IMR-90 (cell line): ENCODE measurements around the gene VNN1. TPM values are rescaled to one million over a fixed set of nuclear protein-coding genes. Genes with fewer than 3 reads are reported as not detected.

Source experiments
- ATAC-seq: fragments of 200-7000 bp; cut with Tn5 transposase; 2 replicates; pipeline ENCODE4 v1.9.1; 2020; ENCODE audit warnings: low read depth, mild to moderate bottlenecking, moderate library complexity
- BruUV-seq: library from RNA; stranded (reverse); fragments of 400-500 nt; replicated peaks from 2 replicates; lab custom pipeline; 2021; lab: Mats Ljungman, UMichigan
- CTCF ChIA-PET: fragments of 300-600 bp; formaldehyde crosslinking; extraction: SDS; loops from one replicate; lab custom pipeline; 2021; ENCODE audit warnings: antibody characterized with exemption; lab: Yijun Ruan, JAX
- POLR2A ChIA-PET: fragments of 300-600 bp; sonication (Branson Sonifier 250); formaldehyde crosslinking; loops from one replicate; lab custom pipeline; 2022; ENCODE audit warnings: antibody characterized with exemption; ENCODE audit not compliant: unreplicated experiment; lab: Charles Lee
- DNase-seq: peaks from one replicate; pipeline ENCODE4 v3.0.0; 2013
- H2AFZ ChIP-seq: replicated peaks from 2 replicates; pipeline ENCODE3; 2013; ENCODE audit warnings: low read length, mild to moderate bottlenecking; ENCODE audit not compliant: poor library complexity
- H2AK5ac ChIP-seq: 2 replicates; pipeline ENCODE4 v1.6.1; 2013; ENCODE audit warnings: low read depth, low read length, inconsistent platforms
- H2AK9ac ChIP-seq: replicated peaks from 2 replicates; pipeline ENCODE3; 2013; ENCODE audit warnings: mild to moderate bottlenecking, low read depth, low read length, moderate library complexity; ENCODE audit not compliant: poor library complexity
- H2BK120ac ChIP-seq: 2 replicates; pipeline ENCODE4 v1.6.1; 2013; ENCODE audit warnings: low read depth, low read length, inconsistent platforms
- H2BK15ac ChIP-seq: 3 replicates; pipeline ENCODE4 v1.6.1; 2013; ENCODE audit warnings: low read depth, low read length, inconsistent platforms
- H2BK20ac ChIP-seq: 2 replicates; pipeline ENCODE4 v1.6.1; 2013; ENCODE audit warnings: low read depth, mild to moderate bottlenecking, inconsistent platforms, low read length, moderate library complexity
- H2BK5ac ChIP-seq: 2 replicates; pipeline ENCODE4 v1.6.1; 2013; ENCODE audit warnings: mild to moderate bottlenecking, low read depth, low read length, inconsistent platforms; ENCODE audit not compliant: poor library complexity, severe bottlenecking
- H3K14ac ChIP-seq: replicated peaks from 2 replicates; pipeline ENCODE4 v1.6.1; 2013; ENCODE audit warnings: low read depth, low read length, inconsistent platforms
- H3K18ac ChIP-seq: 2 replicates; pipeline ENCODE4 v1.6.1; 2013; ENCODE audit warnings: low read depth, low read length, control low read depth
- H3K23ac ChIP-seq: 2 replicates; pipeline ENCODE4 v1.6.1; 2013; ENCODE audit warnings: low read depth, low read length, inconsistent platforms
- H3K27ac ChIP-seq: 2 replicates; pipeline ENCODE4 v1.5.1; 2013; ENCODE audit warnings: mild to moderate bottlenecking, control low read depth, low read length; ENCODE audit not compliant: insufficient read depth
- H3K27me3 ChIP-seq: 2 replicates; pipeline ENCODE4 v1.6.1; 2013; ENCODE audit warnings: low read length; ENCODE audit not compliant: control insufficient read depth, insufficient read depth
- H3K36me3 ChIP-seq: 2 replicates; pipeline ENCODE4 v1.6.1; 2013; ENCODE audit warnings: low read length, mixed read lengths; ENCODE audit not compliant: control insufficient read depth, insufficient read depth
- H3K4ac ChIP-seq: 2 replicates; pipeline ENCODE4 v1.6.1; 2013; ENCODE audit warnings: low read depth, low read length, inconsistent platforms
- H3K4me1 ChIP-seq: 2 replicates; pipeline ENCODE4 v1.6.1; 2013; ENCODE audit warnings: low read length, mixed read lengths; ENCODE audit not compliant: control insufficient read depth, insufficient read depth
- H3K4me2 ChIP-seq: 2 replicates; pipeline ENCODE4 v1.6.1; 2013; ENCODE audit warnings: low read depth, mild to moderate bottlenecking, control low read depth, low read length, moderate library complexity
- H3K4me3 ChIP-seq: 2 replicates; pipeline ENCODE4 v1.5.1; 2013; ENCODE audit warnings: low read depth, mild to moderate bottlenecking, control low read depth, low read length, moderate library complexity; ENCODE audit not compliant: insufficient read depth
- H3K56ac ChIP-seq: 2 replicates; pipeline ENCODE4 v1.6.1; 2013; ENCODE audit warnings: low read length, inconsistent platforms; ENCODE audit not compliant: insufficient read depth; ENCODE audit errors: extremely low read depth
- H3K79me1 ChIP-seq, 2 experiments: 2 replicates each; pipeline ENCODE4 v1.6.1; 2013; ENCODE audit warnings: low read length in 2 of 2, inconsistent platforms in 1 of 2, low read depth in 1 of 2
- H3K9ac ChIP-seq: 2 replicates; pipeline ENCODE4 v1.6.1; 2013; ENCODE audit warnings: low read depth, low read length, control low read depth
- H3K9me1 ChIP-seq: 2 replicates; pipeline ENCODE4 v1.6.1; 2013; ENCODE audit warnings: low read length, inconsistent platforms; ENCODE audit not compliant: insufficient read depth
- H3K9me3 ChIP-seq: 2 replicates; pipeline ENCODE4 v1.6.1; 2013; ENCODE audit warnings: low read length; ENCODE audit not compliant: control insufficient read depth, insufficient read depth
- H4K20me1 ChIP-seq: 2 replicates; pipeline ENCODE4 v1.6.1; 2013; ENCODE audit warnings: low read length, inconsistent platforms; ENCODE audit not compliant: insufficient read depth
- H4K5ac ChIP-seq: 2 replicates; pipeline ENCODE4 v1.6.1; 2013; ENCODE audit warnings: mild to moderate bottlenecking, low read depth, low read length, control low read depth
- H4K8ac ChIP-seq, 2 experiments: 2 replicates each; pipeline ENCODE4 v1.6.1; 2013; ENCODE audit warnings: low read depth in 2 of 2, low read length in 2 of 2, control low read depth in 1 of 2, inconsistent platforms in 1 of 2
- H4K91ac ChIP-seq: 2 replicates; pipeline ENCODE4 v1.6.1; 2013; ENCODE audit warnings: low read depth, low read length, inconsistent platforms; ENCODE audit not compliant: insufficient read depth
- BHLHE40 ChIP-seq: fragments of 150-350 bp; IDR thresholded peaks from 2 replicates; pipeline ENCODE4 v1.6.1; 2016; ENCODE audit warnings: mild to moderate bottlenecking, low read depth, low read length
- CEBPB ChIP-seq: IDR thresholded peaks from 2 replicates; pipeline ENCODE4 v1.6.1; 2012; ENCODE audit warnings: low read depth, low read length, improper control_type of control experiment
- CHD1 ChIP-seq: IDR thresholded peaks from 2 replicates; pipeline ENCODE4 v1.6.1; 2012; ENCODE audit warnings: low read depth, low read length, improper control_type of control experiment
- ELK1 ChIP-seq: fragments of 150-350 bp; IDR thresholded peaks from 2 replicates; pipeline ENCODE4 v1.6.1; 2016; ENCODE audit warnings: low read depth, mild to moderate bottlenecking, low read length, moderate library complexity, borderline replicate concordance
- MAFK ChIP-seq: IDR thresholded peaks from 2 replicates; pipeline ENCODE4 v1.6.1; 2012; ENCODE audit warnings: low read depth, low read length, improper control_type of control experiment
- MAZ ChIP-seq: IDR thresholded peaks from 2 replicates; pipeline ENCODE4 v1.6.1; 2012; ENCODE audit warnings: low read depth, mild to moderate bottlenecking, low read length, improper control_type of control experiment, moderate library complexity, borderline replicate concordance
- MXI1 ChIP-seq: IDR thresholded peaks from 2 replicates; pipeline ENCODE4 v1.6.1; 2012; ENCODE audit warnings: low read depth, mild to moderate bottlenecking, low read length, moderate library complexity, borderline replicate concordance
- NFE2L2 ChIP-seq: fragments of 150-350 bp; IDR thresholded peaks from 2 replicates; pipeline ENCODE4 v1.6.1; 2016; ENCODE audit warnings: low read depth, mild to moderate bottlenecking, low read length
- POLR2A ChIP-seq: IDR thresholded peaks from 2 replicates; pipeline ENCODE4 v1.6.1; 2012; ENCODE audit warnings: mild to moderate bottlenecking, low read depth, low read length
- RAD21 ChIP-seq: IDR thresholded peaks from 2 replicates; pipeline ENCODE4 v1.6.1; 2012; ENCODE audit warnings: low read length, improper control_type of control experiment
- RCOR1 ChIP-seq: IDR thresholded peaks from 2 replicates; pipeline ENCODE4 v1.6.1; 2012; ENCODE audit warnings: mild to moderate bottlenecking, low read length, improper control_type of control experiment; ENCODE audit not compliant: insufficient replicate concordance
- RFX5 ChIP-seq: IDR thresholded peaks from 2 replicates; pipeline ENCODE4 v1.8.0; 2012; ENCODE audit warnings: low read depth, mild to moderate bottlenecking, low read length, moderate library complexity
- USF2 ChIP-seq: fragments of 150-350 bp; IDR thresholded peaks from 2 replicates; pipeline ENCODE4 v1.6.1; 2017; ENCODE audit warnings: mild to moderate bottlenecking, antibody characterized with exemption, low read length, low read depth
- WGBS, 2 experiments: methylation state at CpG; one replicate each; pipeline versions ENCODE4 v1.1.5 to v1.1.7; 2013; ENCODE audit warnings: missing lambda C conversion rate in 2 of 2; ENCODE audit not compliant: insufficient read length in 1 of 2; ENCODE audit errors: extremely low coverage in 2 of 2; 5-methylcytosine and 5-hydroxymethylcytosine counted together
- dilution Hi-C: fragments of 300-500 bp; cut with HindIII; formaldehyde crosslinking; loops from one replicate; pipeline ENCODE4 v1.14.3; 2018; ENCODE audit warnings: low sequenced_read_pairs; ENCODE audit not compliant: unreplicated experiment
- in situ Hi-C: fragments of 300-500 bp; cut with MboI; formaldehyde crosslinking; loops from 3 replicates; pipeline ENCODE4 v1.14.3; 2019; ENCODE audit warnings: low sequenced_read_pairs, inconsistent platforms, mixed read lengths
- intact Hi-C: fragments of 100-400 bp; cut with micrococcal nuclease; formaldehyde crosslinking; loops from 2 replicates; pipeline ENCODE4 v1.10.0; 2022
- polyA plus RNA-seq, 3 experiments: library from polyadenylated mRNA; depleted of rRNA; stranded (reverse); fragments of >200 nt; gene quantifications; 2 replicates each; pipeline ENCODE4 v1.2.3, GENCODE V29; 2012; ENCODE audit warnings: low replicate concordance in 1 of 3
- total RNA-seq: library from RNA; depleted of rRNA; stranded (reverse); fragments of >200 nt; gene quantifications from 2 replicates; pipeline ENCODE4 v1.2.3, GENCODE V29; 2012

Gene VNN1
- total and polyA plus RNA-seq, 2 of the 4 experiments (the other 2 are of a cell fraction) = 0.07 TPM; not detected in 1

- Histone ChIP-seq H2AFZ (no peak overlapping the region), H2AK9ac (no peak overlapping the region), H3K9ac (no peak overlapping the region), H3K4ac (no peak overlapping the region), H3K14ac (no peak overlapping the region), H2BK15ac (no peak overlapping the region), H3K9me1 (no peaks in the 10 kb centered on the region), H2BK20ac (no peak overlapping the region), H3K4me1 (no peaks in the 10 kb centered on the region), H3K18ac (no peak overlapping the region), H3K9me3 (no peaks in the 10 kb centered on the region), H2AK5ac (no peak overlapping the region), H2BK5ac (no peak overlapping the region), H3K79me1 (no peaks in the 10 kb centered on the region), H3K4me2 (no peak overlapping the region), H3K4me3 (no peak overlapping the region), H3K56ac (no peak overlapping the region), H3K27me3 (peaks cover 2% of the 10 kb centered on the region; the same call in 1 of the 2 replicates), H3K36me3 (no peaks in the 10 kb centered on the region), H4K91ac (no peak overlapping the region), H3K23ac (no peak overlapping the region), H4K8ac (no peak overlapping the region), H4K5ac (no peak overlapping the region), H4K20me1 (no peaks in the 10 kb centered on the region), H2BK120ac (no peak overlapping the region), H3K27ac (no peak overlapping the region)
- ChIA-PET CTCF (interaction anchor here (0.6 kb wide), 1 partner anchor 47 kb away, joined by 4 read pairs; the partner anchor contains the start of gene SLC18B1), POLR2A (no interaction called here)
- no peak for ATAC-seq
- BruUV-seq = no TSS peak
- no peak for DNase-seq
- intact Hi-C loops = no loop called here
- dilution Hi-C loops = no loop called here
- in situ Hi-C loops = loop anchor here (25.0 kb wide), 1 partner anchor 89 kb away; the partner anchor contains the start of gene TAAR1
- TF ChIP-seq MXI1 (no peak), MAFK (no peak), ELK1 (no peak), RFX5 (no peak), CEBPB (no peak), MAZ (no peak), USF2 (no peak), RAD21 (no peak), NFE2L2 (no peak), POLR2A (no peak), CHD1 (no peak), BHLHE40 (no peak), RCOR1 (no peak)
- no CpG with 5 or more reads among the region's 4 CpGs for WGBS, 2 experiments
Measured at GRCh38 chr6:132751306-132751705, 37.5 kb upstream of the VNN1 start.
